ENCODE measurements around the gene ASPDH.
A peak's percentile ranks its signal among the peaks of the same experiment; 100 is the strongest.

The ASPDH gene

DNA sequence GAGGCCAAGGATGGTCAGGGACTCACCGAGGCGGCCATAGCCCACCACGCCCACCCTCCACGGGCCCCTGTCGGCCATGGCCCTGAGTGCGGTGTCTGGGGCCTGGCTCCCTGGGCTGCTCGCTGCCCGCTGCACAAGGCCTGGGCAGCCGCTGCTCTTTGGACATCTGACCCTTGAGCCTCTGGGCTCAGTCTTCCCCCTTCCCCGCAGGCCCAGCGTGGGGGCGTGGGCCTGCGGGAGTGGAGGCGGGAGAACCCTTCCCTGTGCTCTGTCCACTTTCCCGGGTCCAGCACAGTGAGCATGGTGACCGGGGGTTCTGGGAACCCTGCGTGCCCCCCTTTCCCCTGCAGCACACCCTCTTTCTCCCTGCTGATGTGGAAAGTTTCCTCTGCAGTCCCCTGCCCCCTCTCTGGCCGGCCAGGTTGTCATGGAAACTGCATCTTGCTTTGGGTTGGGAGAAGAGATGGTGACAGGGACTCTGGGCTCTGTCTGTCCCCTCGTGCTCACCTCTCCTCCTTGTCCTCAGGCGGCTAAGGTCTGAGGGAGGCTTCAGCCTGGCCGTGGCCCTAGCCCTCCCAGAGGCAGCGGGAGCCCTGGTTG is at the start of gene ASPDH:
TSS of gene ASPDH (minus strand) at position 168 of the 600 bp plus-strand sequence. CDS start at position 78, 90 bp downstream.
- H3K27ac ChIP-seq = no peak within 1 kb of the TSS

DNA sequence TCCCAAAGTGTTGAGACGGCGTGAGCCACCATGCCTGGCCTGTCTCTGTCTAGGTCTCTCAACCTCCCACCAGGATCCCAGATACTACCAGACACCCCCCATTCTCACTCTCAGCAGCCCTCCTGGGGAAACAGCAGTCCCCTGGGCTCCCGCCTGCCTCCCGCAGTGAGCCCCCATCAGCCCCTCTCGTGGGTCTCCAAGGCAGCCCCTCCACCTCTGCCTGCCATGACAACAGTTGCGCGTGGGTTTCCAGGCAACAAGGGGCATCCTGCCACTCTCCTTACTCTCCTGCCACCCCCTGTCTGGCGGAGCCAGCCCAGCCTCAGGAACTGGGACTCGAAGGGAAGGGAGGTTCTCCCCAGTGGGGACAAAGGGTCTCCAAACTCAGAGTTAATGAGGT is 49.3 kb upstream of the ASPDH start:
- Histone ChIP-seq H3K27ac (no peak overlapping the region), H3K4me3 (no peak overlapping the region)

More for the DNA sequence above, at the start of gene ASPDH:
- no peak within 1 kb of the TSS for H3K4me3 ChIP-seq

DNA sequence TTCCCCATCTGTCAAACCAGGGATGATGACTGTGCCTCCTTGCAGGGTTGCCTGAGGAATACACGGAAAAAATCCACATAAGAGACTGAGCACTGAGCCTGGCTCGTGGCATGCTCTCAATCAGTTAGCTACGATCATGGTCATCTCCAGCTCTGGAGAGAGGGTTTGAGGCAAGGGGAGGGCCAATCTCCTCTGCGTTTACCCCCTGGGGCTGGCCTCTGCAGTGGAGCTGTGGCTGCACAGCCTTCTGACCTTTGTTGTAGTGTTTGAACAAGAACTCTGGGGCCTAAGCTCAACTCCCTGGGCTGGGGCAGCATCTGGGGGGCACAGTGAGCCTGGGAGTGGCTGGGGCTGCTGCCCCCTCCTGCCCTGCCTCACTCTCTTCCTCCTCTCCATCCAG is 48.6 kb upstream of the ASPDH start:
- H3K27ac ChIP-seq = no peak overlapping the region

DNA sequence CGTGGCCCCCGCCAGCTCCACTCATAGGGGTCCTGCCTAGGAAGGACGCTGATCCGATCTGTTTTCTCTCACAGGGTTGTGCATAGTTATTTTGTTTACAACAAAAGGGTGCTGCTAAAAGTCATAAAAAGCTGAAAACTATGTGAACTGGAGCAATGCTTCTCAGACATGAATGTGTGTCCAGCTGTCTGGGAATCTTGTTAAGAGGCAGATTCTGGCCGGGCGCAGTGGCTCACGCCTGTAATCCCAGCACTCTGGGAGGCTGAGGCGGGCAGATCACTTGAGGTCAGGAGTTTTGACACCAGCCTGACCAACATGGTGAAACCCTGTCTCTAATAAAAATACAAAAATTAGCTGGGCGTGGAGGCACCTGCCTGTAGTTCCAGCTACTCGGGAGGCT is 45.9 kb upstream of the ASPDH start:
- no peak overlapping the region for H3K27ac ChIP-seq
- H3K4me3 ChIP-seq = no peak overlapping the region

More for the DNA sequence above, 48.6 kb upstream of the ASPDH start:
- no peak overlapping the region for H3K4me3 ChIP-seq

DNA sequence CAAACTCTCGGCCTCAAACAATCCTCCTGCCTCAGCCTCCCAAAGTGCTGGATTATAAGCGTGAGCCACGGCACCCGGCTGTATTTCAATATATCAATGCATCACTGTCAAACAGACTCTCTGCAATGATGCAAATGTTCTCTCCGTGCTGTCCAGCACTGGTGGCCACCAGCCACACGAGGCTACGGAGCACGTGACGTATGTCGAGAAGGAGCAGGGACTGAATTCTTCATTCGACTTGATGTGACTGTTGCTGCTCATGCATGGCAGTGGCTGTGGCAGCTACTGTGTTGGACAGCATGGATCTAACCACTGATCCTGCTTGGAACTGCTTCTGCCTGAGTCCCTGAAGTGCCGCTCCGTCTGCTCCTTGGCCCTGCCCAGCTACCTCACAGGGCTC is 44.7 kb upstream of the ASPDH start:
- Histone ChIP-seq H3K4me3 (no peak overlapping the region), H3K27ac (no peak overlapping the region)

DNA sequence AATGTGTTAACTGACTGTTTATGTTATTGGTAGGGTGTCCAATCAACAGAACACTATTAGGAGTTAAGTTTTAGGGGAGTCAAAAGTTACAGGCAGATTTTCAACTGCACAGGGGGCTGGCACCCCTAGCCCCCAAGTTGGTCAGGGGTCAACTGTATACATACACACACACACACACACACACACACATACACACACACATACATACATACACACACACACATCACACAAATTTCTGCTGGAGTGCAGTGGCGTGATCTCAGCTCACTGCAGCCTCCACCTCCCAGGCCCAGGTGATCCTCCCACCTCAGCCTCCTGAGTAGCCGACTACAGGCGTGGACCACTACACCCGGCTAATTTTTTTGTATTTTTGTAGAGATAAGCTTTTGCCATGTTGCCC is 44.3 kb upstream of the ASPDH start:
- Histone ChIP-seq H3K27ac (no peak overlapping the region), H3K4me3 (no peak overlapping the region)

DNA sequence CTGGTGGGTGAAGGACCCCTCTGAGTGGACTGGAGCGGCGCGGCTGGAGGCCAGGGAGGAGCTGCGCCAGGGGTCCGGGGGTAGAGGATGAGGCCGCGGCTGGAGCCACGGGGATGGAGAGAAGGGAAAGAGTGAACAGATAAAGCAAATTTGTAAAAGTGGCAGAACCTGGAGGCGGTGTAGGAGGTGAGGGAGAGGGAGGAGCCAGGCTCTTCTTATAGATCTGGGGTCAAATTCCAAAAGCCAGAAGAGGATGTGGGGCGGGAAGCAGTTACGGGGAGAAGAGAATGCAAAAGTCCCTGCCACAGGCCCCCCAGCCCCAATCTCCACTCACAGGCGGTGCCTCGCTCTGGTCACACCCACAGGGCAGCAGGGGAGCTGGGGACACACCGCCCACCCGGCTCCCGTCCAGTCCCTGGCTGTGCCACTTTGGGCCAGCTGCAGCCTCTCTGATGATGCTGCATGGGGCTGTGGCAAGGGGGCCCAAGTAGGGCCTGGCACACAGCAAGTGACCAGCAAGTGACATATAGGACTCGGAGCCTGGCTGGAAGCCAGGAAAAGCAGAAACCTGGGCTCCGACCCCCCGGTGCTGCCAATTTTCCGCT is 43.4 kb upstream of the ASPDH start:
- Histone ChIP-seq H3K27ac (no peak overlapping the region), H3K4me3 (no peak overlapping the region)

DNA sequence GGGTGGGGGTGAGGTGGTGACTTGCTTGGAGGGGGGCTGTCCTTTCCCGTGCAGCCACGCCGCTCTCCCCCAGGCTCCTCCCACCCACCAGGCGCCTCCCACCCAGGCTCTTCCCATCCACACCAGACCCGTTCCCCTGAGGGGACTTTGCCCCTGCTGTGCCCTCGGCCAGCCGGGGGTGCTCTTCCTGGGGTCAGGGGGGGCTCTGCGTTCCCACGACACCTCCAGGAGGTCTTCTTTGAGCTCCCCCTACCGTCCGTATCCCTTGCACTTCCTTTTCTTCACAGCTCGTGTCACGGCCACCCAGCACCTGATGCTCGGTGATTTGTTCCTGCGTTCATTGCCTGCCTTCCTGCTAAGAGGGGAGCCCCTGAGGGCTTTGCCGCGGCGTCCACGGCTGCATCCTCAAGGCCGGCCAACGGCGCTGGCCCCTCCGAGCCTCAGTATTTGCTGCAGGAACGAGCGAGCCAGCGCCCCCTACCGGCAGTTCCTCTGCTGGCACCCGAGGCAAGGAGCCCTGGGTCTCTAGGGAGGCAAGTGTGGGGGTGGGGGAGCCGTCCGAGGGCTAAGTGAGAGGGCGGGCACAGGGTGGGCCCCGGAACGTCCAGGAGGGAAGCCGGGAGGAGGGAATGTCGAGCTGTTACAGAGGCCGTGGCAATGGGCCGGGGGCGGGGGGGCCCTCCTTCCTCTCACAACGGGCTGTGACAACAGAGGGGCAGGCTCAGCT is 42.7 kb upstream of the ASPDH start:
- Histone ChIP-seq H3K4me3 (peak overlapping the region; percentile 7 to 24 (median 19)), H3K27ac (no peak overlapping the region)

DNA sequence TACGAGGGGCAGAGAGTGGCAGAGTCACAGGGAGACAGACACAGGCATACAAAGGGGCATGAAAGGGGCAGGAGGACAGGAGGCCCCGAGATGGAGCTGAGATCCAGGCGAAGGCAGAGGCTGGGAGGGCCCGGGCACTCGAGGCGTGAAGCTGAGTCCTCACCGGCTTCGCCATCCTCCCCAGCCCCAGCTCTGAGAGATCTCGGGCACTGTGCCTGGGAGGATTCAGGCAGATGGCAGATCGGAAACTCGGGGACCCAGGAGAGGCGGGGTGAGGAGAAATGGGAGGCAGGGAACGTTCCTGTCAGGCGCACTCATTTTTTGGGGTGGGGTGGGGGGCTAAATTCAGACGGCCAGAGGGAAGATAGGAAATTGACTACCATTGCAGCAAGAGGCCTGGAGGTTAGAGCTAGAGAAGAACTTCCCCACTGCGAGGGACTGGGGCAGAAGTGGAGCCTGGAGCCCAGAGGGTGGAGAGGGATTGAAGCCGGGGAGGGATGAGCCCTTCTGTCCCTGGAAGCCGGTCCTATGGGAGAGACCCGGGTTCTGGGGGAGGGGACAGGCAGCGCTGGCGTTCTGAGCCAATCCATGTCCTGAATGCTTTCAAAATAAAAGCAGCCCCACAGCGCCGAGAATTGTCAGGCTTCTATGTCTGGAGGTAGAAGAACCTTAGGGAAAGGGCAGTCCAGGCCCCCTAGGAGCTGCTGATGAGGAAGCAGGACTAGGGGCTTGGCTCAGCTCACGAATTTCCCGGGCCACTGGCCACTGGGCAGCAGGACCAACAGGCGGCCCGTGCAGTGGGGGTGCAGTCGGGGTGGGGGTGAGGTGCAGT is 42.0 kb upstream of the ASPDH start:
- no peak overlapping the region for H3K27ac ChIP-seq
- peak overlapping the region in 4 of 7 experiments; percentile 7 to 24 (median 19) for H3K4me3 ChIP-seq

DNA sequence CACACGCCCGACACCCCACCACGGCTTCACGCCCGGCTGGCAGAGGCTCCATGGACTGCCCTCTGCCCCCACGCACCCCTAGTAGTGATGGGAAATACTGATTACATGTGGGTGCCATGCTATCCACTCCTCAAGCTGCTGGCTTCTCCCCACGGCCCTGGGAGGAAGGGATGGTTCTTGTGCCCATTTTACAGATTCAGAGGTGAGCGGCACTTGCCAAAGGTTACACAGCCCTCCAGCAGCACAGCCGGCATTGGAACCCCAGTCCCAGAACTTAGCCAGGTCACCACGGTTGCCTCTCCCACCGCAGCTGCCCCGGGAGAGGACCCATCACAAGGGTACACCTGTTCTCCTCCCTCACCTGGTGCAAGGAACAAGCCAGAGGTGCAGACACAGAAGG is 41.3 kb upstream of the ASPDH start:
- H3K27ac ChIP-seq = no peak overlapping the region
- H3K4me3 ChIP-seq = no peak overlapping the region

DNA sequence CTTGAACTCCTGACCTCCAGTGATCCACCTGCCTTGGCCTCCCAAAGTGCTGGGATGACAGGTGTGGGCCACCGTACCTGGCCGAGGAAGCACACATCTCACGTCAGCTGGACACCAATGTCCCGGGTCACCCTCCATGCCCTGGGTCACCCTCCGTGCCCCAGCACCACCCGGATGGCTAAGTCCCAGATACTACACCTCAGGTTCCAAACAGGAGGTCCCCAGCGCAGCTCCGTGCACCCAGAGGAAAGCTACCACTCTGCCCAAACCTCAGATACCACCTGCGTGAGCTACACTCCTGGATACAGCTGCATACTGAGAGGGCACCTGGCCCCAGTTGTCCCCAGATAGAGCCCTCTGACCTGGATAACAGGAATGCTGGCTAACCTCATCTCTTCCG is 40.5 kb upstream of the ASPDH start:
- Histone ChIP-seq H3K27ac (no peak overlapping the region), H3K4me3 (no peak overlapping the region)

DNA sequence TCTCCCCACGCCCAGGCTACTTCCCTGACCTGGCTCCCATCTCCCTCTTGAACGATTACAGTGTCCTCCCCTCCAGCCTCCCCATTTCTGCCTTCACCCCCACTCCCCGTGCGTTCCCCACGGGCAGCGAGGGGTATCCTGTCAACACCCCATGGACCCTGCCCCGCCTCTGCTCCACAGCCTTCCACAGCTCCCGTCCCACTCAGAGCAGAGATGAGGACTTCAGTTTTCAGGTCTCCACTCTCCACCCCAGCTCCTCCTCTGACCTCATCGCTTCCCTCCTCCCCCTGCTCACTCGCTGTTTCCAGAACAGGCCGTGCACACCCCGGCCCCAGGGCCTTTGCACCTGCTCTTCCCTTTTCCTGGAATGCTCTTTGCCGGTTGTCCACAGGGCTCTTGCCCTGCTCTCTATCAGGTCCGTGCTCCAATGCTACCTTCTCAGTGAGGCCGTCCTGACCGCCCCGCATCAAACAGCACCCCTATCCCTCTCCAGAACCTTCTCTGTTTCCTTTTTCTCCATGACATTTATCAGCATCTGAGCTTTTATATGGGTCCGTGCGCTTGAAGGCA is 39.5 kb upstream of the ASPDH start:
- no peak overlapping the region for H3K27ac ChIP-seq

DNA sequence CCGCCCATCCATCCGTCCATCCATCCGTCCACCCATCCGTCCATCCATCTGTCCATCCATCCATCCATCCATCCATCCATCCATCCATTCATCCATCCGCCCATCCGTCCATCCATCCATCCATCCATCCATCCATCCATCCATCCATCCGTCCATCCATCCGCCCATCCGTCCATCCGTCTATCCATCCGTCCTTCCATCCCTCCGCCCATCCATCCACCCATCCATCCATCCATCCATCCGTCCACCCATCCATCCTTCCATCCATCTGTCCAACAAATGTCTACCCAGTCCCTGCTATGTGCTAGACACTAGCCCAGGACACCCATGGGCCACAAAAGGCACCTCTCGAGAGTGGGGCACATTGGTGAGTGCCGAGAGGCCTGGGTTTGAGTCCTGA is 38.8 kb upstream of the ASPDH start:
- no peak overlapping the region for H3K4me3 ChIP-seq
- no peak overlapping the region for H3K27ac ChIP-seq

More for the DNA sequence above, 39.5 kb upstream of the ASPDH start:
- H3K4me3 ChIP-seq = no peak overlapping the region

DNA sequence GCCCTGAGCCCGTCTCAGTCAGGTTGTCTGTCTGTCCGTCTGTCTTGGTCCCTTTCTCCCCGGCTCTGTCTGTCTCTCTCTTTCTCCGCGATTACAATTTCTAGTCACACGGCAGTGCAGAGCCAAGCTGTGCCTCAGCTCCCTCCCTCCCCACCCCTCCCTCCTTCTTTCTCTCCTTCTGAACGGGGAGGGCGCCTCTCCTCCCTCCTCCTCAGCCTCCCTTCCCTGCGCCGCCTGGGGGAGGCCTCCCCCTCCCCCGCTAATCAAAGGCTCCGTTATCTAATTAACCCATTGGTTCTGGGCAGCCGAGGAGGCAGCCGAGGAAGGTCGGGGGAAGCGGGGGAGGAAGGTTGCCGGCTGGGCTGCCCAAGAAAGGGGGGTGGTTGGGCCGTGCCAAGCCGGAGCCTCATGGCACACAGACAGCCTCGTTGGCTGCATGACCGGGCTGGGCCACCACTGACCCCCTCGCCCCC is 38.0 kb upstream of the ASPDH start:
- Histone ChIP-seq H3K4me3 (no peak overlapping the region), H3K27ac (no peak overlapping the region)

DNA sequence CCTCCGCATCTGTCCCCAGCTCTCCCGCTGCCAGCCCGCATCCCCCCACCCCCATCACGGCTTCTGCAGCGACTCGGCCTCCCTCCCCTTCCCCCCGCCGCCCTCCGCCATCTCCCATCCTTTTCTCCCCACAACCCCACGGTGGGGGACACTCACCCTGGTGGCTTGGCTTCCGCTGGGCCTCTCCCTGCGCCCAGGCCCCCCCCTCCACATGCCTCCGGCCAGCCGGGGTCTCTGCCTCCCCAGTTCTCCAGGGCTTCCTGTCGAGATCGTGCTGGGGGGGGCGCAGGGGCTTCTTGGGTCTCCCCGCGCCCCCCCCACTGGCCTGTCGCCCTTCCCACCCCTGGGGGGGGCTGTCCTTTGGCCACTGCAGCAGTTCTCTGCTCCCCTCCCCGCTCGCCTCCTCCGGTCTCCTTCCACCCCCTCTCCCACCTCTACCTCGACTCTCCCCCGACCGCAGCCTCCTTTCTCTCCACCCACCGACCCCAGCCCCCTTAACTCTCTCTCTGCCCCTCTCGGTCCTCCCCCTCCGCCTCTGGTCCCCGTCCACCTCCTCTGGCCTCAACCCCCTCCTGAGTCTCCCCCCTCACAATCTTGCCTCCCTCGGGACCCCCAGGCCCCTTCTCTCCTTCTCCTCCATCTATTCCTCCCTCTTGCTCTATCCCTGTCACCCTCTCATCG is 37.5 kb upstream of the ASPDH start:
- no peak overlapping the region for H3K4me3 ChIP-seq
- H3K27ac ChIP-seq = no peak overlapping the region

DNA sequence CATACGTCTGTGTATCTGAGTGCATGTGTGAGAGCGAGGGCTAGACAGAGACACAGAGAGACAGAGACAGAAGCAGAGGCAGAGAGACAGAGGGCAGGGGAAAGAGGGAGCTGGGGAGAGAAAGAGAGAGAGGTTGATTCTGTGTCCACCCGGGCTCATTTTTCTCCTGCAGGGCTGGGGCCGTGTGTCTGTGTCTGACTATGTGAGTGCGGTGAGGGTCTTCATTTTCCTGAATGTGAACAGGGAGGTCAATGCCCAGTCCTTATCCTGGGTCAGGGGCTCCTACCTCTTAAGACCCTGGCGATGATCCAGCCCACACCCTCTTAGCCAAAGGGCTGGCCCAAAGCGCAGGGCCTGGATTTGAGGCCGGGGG is 36.9 kb upstream of the ASPDH start:
- Histone ChIP-seq H3K27ac (no peak overlapping the region), H3K4me3 (no peak overlapping the region)

DNA sequence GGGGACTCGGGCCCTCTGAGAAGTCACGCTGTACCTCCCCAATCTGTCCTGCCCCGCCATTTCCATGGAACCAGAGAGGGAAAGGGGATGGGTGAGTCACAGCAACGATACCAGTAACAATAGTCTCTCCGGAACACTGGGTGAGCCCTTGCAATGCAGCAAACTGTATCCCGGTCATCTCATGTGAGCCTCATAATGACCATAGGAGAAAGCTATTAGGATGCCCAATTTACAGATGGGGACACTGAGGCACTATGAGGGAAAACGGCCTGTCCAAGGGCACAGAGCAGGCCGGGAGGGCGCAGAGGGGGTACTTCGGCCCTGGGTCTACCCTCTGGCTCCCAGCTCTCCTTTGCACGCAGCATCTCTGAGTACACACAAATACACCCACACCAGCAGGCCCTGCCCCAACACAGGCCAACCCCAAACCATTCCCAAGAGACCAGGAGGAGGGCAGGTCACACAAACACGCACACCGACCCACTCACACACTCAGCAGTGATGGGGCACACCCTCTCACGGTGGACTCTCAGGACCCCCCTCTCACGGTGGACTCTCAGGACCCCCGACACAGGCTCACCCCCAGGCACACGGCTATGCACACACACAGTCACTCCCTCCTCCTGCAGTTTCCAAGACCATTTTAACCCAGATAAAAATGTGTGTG is 36.3 kb upstream of the ASPDH start:
- Histone ChIP-seq H3K4me3 (no peak overlapping the region), H3K27ac (no peak overlapping the region)

DNA sequence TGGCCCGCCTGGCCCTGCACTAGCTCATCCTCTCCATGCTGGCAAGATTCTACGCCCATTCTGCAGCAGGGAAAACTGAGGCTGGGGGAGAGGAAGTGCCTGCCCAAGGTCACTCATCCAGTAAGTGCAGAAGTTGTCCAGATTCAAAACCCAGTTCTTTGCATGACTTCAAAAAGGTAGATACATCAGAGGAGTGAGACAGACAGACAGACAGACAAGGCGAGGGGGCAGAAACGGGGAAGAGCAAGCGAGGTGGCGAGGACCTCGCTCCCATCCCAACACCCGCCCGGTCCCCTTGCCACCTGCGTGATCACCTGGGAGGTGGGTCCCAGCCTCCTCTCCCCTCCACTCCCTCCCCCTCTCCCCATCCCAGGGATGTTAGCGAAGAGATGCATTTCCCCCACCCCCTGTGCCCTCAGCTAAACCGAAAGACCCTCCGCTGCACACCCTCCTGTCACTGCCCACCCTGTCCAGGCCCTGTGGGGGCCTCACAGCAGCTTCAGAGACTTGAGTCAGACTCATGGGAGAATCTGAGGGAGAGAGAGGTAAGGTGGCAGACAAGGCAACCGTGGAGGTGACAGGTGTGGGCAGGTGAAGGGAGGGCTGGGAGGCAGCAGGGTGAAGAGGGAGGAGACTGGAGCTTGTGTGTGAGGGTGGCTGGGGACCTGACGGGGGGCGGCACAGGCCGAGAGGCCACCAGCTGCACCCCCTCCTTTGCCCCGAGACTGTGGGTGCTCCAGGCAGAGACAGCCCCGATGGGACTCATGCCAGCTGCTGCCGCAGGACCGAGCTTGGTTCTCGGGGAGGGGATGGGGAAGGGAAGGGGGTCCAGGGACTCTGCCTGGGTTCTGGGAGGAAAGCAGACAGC is 35.6 kb upstream of the ASPDH start:
- no peak overlapping the region for H3K27ac ChIP-seq
- no peak overlapping the region for H3K4me3 ChIP-seq

All from skin epidermis (tissue), 12 donors.